Upper lobe of left lung (tissue), 4 donors: Measurements from ENCODE around the gene RNASE13.

Experiments used
- EP300 ChIP-seq, 4 donors: sonication (generic); formaldehyde crosslinking; IDR thresholded peaks; one replicate each; pipeline ENCODE4 v1.5.1; 2017; ENCODE audit warnings: antibody characterized with exemption in 4 of 4, control low read depth in 2 of 4
- POLR2A ChIP-seq, 4 donors: fragments of 450-650 bp; IDR thresholded peaks; one replicate each; pipeline ENCODE4 v1.5.1; 2016 to 2017; ENCODE audit warnings: antibody characterized with exemption in 4 of 4, mild to moderate bottlenecking in 2 of 4

- TF ChIP-seq POLR2A (IDR thresholded peaks at IDR 0.05), result no peak
- TF ChIP-seq EP300 (IDR thresholded peaks at IDR 0.05), result no peak
These were observed 23.4 kb upstream of the RNASE13 start, which contains the start of gene RNASE8 for GRCh38 chr14:21057803-21058675.
